ENCODE measurements around the gene LEMD2.

The LEMD2 gene

DNA sequence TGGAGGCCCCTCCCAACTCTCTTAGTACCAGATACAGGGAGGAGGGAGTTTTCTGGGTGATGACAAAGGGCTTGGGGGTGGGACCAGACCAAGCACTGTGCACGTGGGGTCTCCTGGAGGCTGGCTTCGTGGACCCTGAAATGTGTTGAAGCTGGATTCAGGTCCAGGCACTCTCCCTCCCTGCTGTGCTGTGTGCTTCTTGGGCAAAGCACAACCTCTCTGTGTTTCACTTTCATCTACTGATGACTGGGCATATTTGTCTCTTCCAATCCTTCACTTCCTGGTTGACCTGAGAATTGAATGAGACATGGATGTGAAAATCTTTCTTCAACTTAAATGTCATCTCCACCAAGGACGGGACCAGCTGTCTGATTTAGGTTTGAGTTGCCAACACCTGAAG is 29.4 kb upstream of the LEMD2 start:
- DNase-seq, result no peak

DNA sequence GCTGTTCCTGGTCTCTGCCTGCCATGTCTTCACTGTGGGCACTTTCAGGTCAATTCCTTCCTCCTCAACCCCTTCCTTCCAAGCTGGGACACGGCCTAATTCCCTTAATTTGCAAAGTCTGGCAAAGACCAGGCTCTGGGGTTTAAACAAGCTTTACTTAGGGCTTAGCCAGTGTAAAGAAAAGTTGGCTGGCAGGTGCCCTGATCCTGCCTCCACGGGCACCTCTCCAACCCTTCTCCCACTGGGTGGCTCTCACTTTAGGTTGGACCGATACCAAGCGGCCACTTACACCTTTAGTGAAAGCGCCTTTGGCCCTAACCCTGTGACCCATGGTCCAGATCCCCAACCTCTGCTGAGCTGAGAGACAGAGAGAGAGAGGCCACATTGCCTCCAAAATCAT is 28.6 kb upstream of the LEMD2 start:
- no peak for DNase-seq

DNA sequence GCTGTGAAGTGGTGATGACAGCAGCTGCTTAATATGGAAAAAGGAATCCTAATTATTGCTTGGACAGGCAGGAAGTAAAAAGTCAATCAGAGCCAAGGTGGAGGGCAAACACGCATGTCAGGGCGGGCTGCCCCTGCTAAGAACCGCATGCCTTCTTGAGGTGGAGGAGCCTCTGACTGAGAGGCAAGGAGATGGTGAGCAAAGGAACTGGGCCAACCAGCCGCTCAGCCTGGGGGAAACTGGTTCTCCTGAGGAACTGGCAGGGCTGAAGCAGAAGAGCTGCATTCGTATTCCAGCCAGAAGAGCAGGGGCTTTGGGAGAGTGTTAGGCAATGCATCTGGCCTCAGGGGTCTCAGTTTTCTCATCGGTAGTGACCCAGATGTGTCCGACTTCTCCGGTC is 28.0 kb upstream of the LEMD2 start:
- DNase-seq, result no peak

DNA sequence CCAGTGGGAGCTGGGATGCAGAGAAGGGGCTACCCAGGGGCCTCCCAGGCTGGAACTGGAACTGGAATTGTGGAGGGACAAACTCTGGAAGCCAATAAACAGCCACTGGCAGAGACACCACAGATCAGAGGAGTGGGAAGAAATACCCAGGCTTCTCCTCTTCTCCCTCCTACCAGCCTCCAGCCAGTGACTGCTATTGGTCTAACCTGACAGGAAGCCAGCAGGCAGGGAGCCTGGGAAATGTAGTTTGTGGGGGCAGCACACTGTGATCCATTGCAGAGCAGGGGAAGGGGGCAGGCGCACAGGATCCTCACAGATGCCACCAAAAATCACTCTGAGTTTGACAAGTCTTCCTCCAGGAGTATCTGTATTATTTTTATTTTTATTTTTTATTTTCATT is 26.9 kb upstream of the LEMD2 start:
- peak; percentile 75 for DNase-seq

- no peak for DNase-seq
Measured at GRCh38 chr6:33813990-33814985, 25.4 kb upstream of the LEMD2 start.

DNA sequence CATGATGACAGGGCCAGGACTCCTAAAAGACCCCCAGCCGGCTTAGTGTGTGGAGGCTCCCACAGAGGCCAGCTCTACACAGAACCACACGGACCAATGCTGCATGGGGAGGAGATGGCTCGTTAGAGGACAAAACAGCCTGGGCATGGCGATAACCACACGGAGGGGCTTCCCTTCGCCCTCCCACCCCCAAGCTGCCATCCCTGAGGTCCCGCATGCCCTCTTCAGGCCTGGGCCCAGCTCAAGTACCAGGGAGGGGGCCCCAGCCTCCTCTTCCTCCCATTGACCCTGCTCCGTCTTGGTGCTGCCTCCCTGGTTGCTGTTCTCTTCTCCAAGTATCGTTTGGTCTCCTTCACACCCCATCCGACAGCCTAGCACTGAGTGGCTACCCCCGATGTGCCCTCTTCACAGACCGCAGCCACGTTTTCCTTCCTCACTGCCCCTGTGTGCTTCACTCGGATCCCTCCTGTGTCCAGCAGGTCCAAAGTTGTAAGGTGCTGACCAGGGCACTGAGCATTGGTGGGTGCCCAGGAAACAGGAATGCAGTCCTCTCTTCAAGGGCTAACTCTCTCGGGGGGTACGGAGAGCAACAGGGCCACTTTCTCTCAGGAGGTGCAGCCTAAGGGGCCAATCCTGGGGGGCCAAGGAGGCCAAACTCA is 24.4 kb upstream of the LEMD2 start:
- DNase-seq, result no peak

DNA sequence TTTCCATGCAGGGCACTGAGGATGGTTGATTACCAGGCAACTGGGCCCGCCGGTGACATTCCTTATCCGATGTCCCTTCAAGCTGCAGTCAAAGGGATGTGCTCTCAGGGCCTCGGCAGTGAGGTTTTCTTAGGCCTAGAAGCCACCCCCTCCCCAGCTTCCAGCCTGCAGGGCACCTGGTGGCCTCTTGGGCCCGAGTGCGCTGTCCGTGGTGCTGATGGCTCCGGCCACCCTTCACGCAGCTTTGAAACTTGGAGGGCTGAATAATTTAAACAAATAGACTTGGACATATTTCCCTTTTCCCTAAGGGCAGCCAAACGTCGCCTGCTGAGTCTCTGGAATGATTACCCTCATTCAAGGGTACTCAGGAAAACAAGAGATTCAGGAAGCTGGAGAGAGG is 23.7 kb upstream of the LEMD2 start:
- peak; percentile 91 for DNase-seq

DNA sequence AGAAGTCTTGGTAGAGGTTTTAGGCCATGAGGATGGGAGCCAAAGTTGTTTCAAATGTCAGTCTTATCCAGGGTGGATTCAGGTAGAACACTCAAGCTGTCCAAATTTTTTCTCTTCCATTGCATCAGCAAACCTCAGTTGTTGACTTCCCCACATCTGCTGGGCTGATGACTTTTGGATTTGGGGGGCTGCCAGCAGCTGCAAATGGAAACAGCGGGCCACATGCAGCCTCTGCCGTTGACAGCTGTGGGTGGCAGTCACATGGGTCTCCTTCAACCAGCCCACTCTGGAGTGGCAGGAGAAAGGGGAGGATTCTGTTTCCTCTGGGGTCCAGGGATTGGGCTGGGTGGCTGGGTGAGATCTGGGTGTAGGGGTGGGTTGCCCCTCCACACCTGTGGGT is 20.7 kb upstream of the LEMD2 start:
- DNase-seq, result no peak

DNA sequence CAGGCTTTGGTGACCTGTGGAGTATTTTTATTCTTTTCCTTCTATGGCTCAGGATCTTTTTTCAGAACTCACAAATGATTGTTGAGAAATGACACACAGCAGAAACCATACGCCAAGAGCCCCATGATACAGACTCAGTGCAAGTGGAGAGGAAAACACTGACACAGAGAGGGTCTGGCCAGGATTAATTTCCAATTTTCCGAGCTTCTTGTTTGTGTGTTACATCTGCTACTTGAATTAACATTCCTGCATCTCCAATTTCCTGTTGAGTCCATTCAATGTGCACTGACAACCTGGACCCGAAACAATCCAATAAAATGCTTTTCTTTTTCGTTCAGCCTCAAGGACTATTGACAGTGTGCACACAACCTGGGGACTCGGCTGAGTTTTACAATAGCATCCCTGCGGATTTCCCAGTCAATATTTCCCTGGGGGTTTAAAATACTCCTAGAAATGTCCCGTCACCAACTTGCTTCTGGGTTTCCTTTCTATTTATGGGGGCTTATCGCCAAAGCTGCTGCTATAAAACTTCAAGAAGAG is 19.8 kb upstream of the LEMD2 start:
- no peak for DNase-seq

DNA sequence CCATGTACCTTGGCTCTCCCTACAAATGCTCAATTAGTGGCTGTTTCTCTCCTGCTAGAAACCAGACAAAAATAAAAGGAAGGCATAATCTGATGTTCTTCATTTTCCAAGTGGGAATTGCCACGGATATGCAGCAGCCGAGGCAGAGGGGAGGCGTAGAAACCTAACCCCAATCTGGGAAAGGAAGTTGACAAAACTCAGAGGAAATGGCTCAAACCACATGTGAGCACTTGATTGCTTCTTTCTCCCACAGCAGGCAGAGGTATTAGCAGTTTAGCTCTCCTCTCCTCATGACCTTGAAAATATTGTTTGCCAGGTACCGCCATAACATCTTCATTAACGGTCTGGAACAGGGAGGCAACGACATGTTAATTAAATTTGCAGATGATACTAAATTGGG is 18.7 kb upstream of the LEMD2 start:
- no peak for DNase-seq

DNA sequence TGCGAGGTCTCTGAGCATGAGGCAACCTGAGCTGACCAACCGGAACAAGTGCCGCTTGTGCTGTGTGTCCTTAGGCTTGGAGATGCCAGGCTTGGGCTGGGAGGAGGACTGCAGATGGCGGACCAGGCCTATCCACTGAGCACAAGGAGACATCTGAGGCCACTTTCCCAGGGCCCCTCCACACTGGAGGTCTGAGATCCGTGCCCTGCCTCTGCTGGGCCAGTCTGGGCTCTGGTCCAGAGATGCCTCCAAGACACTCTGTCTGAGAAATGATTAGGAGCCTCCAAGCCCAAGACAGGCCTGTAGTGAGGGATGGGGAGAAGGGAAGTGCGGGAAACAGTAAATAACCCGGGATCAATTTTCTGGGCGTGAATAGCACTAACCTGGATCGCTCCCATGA is 17.9 kb upstream of the LEMD2 start:
- DNase-seq, result no peak

DNA sequence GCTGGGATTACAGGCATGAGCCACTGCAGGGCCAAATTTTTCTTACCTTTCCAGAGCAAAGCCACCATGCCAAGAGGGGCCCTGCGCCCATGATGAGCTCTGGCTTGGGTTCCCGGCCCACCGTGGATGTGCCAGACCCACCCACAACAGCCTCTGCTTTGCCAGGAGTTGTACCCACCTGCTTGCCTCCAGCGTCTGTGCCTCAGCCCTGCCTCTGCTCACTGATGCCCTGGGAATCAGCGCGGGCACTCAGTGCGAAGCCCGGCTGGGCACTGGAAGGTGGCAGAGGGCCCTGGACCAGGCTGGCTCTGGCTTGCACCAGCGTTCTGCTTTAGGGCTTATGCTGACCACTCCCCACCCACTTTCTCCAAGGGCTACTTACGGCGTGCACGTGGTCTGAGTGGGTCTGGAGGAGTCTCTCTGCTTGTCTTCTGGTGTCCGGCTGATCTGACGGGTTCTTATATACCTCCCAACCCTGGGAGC is 14.7 kb upstream of the LEMD2 start, which contains the start of gene MLN:
TSS of gene MLN (minus strand) at position 433 of the 483 bp plus-strand sequence. CDS start 2,840 bp downstream, outside the sequence.
- DNase-seq, result no peak

DNA sequence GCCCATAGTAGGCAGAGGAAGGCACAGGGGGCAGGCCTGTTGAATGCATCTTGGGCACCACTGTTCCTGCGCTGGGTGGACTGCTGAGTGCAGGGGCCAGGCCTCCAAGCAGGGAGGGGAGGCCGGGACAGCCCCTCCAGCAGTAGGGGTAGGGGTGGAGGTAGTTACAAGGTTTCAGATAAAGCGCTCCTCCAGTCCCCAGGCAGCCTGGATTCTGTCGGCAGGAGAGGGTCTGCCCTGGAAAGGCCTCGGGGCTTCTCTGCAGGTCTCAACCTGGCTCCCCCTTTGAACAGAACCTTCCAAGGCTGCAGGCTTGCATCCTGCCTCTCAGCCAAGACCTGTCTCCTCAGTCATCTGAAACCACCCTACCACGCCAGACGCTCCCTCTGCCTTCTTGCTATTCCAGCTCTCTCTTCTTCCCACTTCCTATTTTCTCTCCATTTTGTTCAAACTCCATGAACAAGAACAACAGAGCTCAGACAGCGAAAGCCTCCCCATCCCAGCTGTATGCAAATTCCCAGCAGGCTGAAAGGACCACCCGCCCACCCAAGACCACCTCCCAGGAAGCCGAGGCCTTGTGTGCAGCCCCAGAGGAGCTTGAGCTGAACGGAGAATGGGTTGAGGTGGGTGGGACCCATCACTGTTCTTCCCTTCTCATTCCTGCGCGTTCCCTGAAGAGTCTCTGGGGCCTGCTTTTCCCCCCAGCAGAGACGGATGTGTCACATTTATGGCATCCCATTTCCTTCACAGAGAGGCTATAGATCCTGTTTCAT is 13.4 kb upstream of the LEMD2 start:
- DNase-seq, result no peak

DNA sequence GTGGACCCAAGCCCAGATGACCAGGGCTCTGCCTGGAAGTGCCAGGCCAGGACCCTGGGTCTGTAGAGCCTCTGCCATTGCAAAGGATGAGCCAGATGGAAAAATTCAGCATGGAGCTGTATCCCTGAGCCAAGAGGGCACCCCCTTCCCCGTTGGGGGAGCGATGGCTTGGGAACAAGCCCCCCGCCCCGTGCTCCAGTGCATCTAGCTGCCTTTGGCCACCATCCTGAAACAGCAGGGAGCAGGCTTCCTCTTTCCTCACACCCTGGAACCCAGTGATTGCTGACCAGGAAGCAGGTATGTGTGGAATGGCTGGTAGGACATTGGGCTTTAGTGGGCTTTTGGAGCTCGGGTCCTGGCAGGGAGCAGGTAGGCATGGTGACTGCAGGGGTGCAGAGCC is 12.7 kb upstream of the LEMD2 start:
- DNase-seq, result no peak

- no peak for DNase-seq
Measured at GRCh38 chr6:33800248-33800969, 11.5 kb upstream of the LEMD2 start.

GRCh38 chr6:33799454-33800113 is 10.7 kb upstream of the LEMD2 start:
- DNase-seq, result no peak

DNA sequence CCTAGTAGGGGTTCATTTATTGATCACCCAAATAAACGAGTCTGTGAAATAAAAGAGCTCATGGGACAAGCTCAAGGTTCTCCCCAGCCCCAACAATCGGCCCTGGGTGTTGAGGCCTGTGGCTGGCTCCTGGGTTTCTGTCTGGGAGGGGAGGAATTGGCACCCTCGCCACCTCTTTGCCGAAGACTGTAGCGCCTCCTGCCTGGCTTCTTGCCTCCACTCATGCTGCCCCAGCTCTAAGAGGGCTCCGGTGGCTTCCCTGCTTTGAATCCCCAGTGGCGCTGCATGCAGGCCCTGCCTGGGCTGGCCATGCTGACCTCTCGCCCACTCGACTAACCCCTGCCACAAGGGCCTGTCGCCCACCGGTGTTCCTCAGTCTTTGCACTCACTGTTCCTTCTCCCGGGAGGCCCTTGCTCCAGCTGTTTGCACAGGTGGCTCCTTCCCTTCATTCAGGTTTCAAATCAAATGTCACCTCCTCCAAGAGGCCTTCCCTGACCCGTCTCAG is 9.5 kb upstream of the LEMD2 start:
- no peak for DNase-seq

DNA sequence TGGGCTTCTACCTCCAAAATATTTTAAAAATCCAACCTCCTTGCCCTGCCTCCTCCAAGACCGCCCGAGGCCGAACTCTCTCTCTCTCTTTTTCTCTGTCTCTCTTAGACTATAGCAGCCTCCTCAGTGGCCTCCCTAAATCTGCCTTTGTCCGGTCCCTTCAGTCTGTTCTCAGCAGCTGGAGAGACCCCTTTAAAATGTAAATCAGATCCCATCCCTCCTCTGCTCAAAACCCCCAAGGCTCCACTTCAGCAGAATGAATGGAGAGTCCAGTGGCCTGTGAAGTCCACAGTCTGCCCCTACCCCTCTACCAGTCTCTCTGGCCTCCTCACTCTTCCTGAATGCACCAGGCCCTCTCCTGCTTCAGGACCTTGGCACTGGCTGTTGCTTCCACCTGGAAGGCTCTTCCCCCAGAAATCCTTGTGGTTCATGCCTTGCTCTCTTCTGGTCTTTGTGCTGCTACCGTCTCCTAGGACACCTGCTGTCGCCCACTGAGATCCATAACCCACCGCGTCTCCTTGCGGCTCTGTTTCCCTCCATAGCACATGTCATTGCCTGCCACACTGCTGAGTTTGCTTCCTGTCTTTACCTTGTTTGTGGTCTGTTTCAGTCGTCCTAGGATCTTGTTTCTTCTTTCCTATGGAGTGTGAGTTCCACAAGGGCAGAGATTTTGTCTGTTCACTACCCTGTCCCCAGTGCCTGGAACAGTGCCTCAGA is 8.9 kb upstream of the LEMD2 start:
- no peak for DNase-seq

GRCh38 chr6:33794910-33795623 is 6.1 kb upstream of the LEMD2 start:
- peak; percentile 89 for DNase-seq

GRCh38 chr6:33792981-33793380 is 4.1 kb upstream of the LEMD2 start:
- DNase-seq, result no peak
